GM21723 (cell line): ENCODE results near the gene MYLK2.
"Not testable (repeated sequence)": the region's sequence is repeated elsewhere in the genome, so short reads cannot be mapped to it uniquely, and the experiment has no call there.

Experiments used
- ATAC-seq: cut with Tn5 transposase; IDR thresholded peaks from one replicate; pipeline ENCODE4 v1.9.1; 2021; ENCODE audit warnings: mild to moderate bottlenecking, moderate library complexity; ENCODE audit not compliant: unreplicated experiment

The MYLK2 gene

GRCh38 chr20:31815408-31816188 lies 3.6 kb upstream of the MYLK2 start:
- ATAC-seq = no peak

GRCh38 chr20:31816221-31816620 lies 2.9 kb upstream of the MYLK2 start:
- no peak for ATAC-seq

GRCh38 chr20:31817461-31817860 lies 1.7 kb upstream of the MYLK2 start:
- ATAC-seq = no peak

GRCh38 chr20:31818376-31818908 lies 714 bp upstream of the MYLK2 start:
- no peak for ATAC-seq

- no peak for ATAC-seq
These were observed 1.1 kb downstream of the MYLK2 start for GRCh38 chr20:31820228-31820627.

- ATAC-seq = no peak
These were observed 2.3 kb downstream of the MYLK2 start for GRCh38 chr20:31821427-31821826.

GRCh38 chr20:31822421-31823330 lies 3.5 kb downstream of the MYLK2 start:
- ATAC-seq = no peak

- no peak for ATAC-seq
These were observed 4.4 kb downstream of the MYLK2 start for GRCh38 chr20:31823360-31824124.

GRCh38 chr20:31824125-31824485 lies 4.9 kb downstream of the MYLK2 start:
- no peak for ATAC-seq

- ATAC-seq = no peak
These were observed 5.6 kb downstream of the MYLK2 start for GRCh38 chr20:31824554-31825313.

- ATAC-seq = no peak
These were observed 6.9 kb downstream of the MYLK2 start for GRCh38 chr20:31826074-31826473.

GRCh38 chr20:31827059-31827458 lies 7.9 kb downstream of the MYLK2 start:
- no peak for ATAC-seq

GRCh38 chr20:31828016-31828415 lies 8.9 kb downstream of the MYLK2 start:
- ATAC-seq = not testable (repeated sequence)

- ATAC-seq = no peak
These were observed 10.6 kb downstream of the MYLK2 start for GRCh38 chr20:31829731-31830130.

GRCh38 chr20:31830406-31830981 lies 11.3 kb downstream of the MYLK2 start:
- ATAC-seq = no peak

- ATAC-seq = no peak
These were observed 12.1 kb downstream of the MYLK2 start for GRCh38 chr20:31831211-31831610.

- ATAC-seq = no peak
These were observed 12.7 kb downstream of the MYLK2 start for GRCh38 chr20:31831771-31832306.

GRCh38 chr20:31833130-31833930 lies 14.2 kb downstream of the MYLK2 start:
- no peak for ATAC-seq
